Body of pancreas (tissue), 4 donors: ENCODE results near the gene FAM89B.

Experiments
- POLR2A ChIP-seq, 3 donors: fragments of 450-650 bp; IDR thresholded peaks; one replicate each; pipeline ENCODE4 v1.6.1; 2016; ENCODE audit warnings: antibody characterized with exemption in 3 of 3, mild to moderate bottlenecking in 2 of 3
- TF ChIP-seq, protein P1 (sequence below), 7 experiments: fragments of 450-650 bp in 4 of 7; fragments of 200-600 bp in 3 of 7; sonication (generic) in 3 of 7; IDR thresholded peaks; one replicate each; pipeline ENCODE4 v1.5.1; 2016 to 2019; ENCODE audit warnings: antibody characterized with exemption in 7 of 7

DNA sequence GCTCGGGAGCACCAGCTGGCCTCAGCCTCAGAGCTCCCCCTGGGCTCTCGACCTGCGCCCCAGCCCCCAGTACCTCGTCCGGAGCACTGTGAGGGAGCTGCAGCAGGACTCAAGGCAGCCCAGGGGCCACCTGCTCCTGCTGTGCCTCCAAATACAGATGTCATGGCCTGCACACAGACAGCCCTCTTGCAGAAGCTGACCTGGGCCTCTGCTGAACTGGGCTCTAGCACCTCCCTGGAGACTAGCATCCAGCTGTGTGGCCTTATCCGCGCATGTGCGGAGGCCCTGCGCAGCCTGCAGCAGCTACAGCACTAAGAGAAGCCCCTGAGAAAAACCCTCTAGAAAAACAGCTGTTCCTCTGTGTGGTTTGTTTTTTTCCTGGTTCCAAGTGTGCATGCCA lies 918 bp upstream of the FAM89B start:
- TF ChIP-seq, protein P1, sequence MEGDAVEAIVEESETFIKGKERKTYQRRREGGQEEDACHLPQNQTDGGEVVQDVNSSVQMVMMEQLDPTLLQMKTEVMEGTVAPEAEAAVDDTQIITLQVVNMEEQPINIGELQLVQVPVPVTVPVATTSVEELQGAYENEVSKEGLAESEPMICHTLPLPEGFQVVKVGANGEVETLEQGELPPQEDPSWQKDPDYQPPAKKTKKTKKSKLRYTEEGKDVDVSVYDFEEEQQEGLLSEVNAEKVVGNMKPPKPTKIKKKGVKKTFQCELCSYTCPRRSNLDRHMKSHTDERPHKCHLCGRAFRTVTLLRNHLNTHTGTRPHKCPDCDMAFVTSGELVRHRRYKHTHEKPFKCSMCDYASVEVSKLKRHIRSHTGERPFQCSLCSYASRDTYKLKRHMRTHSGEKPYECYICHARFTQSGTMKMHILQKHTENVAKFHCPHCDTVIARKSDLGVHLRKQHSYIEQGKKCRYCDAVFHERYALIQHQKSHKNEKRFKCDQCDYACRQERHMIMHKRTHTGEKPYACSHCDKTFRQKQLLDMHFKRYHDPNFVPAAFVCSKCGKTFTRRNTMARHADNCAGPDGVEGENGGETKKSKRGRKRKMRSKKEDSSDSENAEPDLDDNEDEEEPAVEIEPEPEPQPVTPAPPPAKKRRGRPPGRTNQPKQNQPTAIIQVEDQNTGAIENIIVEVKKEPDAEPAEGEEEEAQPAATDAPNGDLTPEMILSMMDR (IDR thresholded peaks at IDR 0.05) = no peak
- TF ChIP-seq POLR2A (IDR thresholded peaks at IDR 0.05) = no peak
